ENCODE data around the gene PPP2R2D.

Gene PPP2R2D

GRCh38 chr10:131890276-131891195, 10.3 kb upstream of the PPP2R2D start:
- Histone ChIP-seq H3K9me3 (ENCODE audit: insufficient read depth, low read length) (no peaks in the 10 kb centered on the region), H3K9ac (ENCODE audit: insufficient read length, low read depth) (no peak overlapping the region), H3K27me3 (ENCODE audit: insufficient read depth, insufficient read length) (no peaks in the 10 kb centered on the region), H3K4me3 (ENCODE audit: insufficient read length, low read depth) (no peak overlapping the region), H3K4me1 (ENCODE audit: insufficient read depth, insufficient read length) (peaks cover 9% of the 10 kb centered on the region), H3K36me3 (ENCODE audit: insufficient read depth, insufficient read length, low read length) (no peaks in the 10 kb centered on the region)
- DNase-seq (ENCODE audit: low read depth, low spot score) = no peak
- TF ChIP-seq YY1 (IDR thresholded peaks at IDR 0.05; ENCODE audit: insufficient read depth, insufficient read length) (no peak), SUZ12 (IDR thresholded peaks at IDR 0.05; ENCODE audit: extremely low read depth, insufficient read depth, insufficient read length) (no peak), ZNF274 (IDR thresholded peaks at IDR 0.05; ENCODE audit: low read depth, low read length) (no peak)

- Histone ChIP-seq H3K4me3 (ENCODE audit: insufficient read length, low read depth) (no peak overlapping the region), H3K4me1 (ENCODE audit: insufficient read depth, insufficient read length) (peaks cover 9% of the 10 kb centered on the region), H3K9me3 (ENCODE audit: insufficient read depth, low read length) (no peaks in the 10 kb centered on the region), H3K9ac (ENCODE audit: insufficient read length, low read depth) (no peak overlapping the region), H3K36me3 (ENCODE audit: insufficient read depth, insufficient read length, low read length) (no peaks in the 10 kb centered on the region), H3K27me3 (ENCODE audit: insufficient read depth, insufficient read length) (no peaks in the 10 kb centered on the region)
- TF ChIP-seq ZNF274 (IDR thresholded peaks at IDR 0.05; ENCODE audit: low read depth, low read length) (no peak), YY1 (IDR thresholded peaks at IDR 0.05; ENCODE audit: insufficient read depth, insufficient read length) (no peak), SUZ12 (IDR thresholded peaks at IDR 0.05; ENCODE audit: extremely low read depth, insufficient read depth, insufficient read length) (no peak)
- DNase-seq (ENCODE audit: low read depth, low spot score) = no peak
Measured at GRCh38 chr10:131891196-131891928, 9.4 kb upstream of the PPP2R2D start.

DNA sequence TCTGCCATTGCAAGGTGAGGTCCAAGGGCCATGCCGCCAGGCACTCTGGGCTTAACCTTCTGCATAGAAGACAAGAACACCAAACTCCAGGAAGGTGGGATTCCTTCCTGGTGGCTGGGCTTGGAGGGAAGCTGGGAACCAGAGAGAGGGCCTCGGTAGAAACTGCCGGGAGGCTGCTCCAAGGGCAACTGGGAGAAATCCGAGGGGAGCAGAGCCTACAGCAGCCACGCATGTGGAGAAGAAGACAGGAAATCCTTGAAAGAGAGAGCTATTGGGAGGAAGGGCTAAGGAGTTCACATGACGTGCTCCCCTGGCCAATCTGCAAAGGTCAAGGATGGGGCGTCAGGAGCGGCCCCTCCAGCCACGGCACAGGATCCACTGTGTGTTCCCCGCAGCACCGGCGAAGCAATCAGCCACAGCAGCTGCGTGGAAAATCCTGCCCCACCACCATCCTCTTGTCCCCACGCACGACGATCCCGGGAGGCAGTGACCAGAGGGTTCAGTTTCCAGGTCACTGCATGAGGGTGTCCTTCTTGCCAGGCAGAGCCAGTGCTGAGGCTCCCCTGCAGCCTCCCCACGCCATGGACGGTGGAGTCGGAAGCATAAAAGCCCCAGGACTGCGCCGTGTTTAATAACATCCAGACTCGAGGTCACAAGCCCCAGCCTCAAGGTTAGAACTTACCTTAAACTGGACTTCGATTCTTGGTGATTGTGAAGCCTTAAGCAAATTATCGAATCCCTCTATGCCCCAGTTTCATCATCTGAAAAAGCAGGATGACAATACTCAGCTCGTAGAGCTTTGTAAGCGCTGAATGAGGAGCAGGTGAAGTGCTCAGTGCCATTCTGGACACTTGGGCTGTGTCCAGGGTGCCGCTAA, 8.6 kb upstream of the PPP2R2D start:
- TF ChIP-seq YY1 (IDR thresholded peaks at IDR 0.05; ENCODE audit: insufficient read depth, insufficient read length) (no peak), SUZ12 (IDR thresholded peaks at IDR 0.05; ENCODE audit: extremely low read depth, insufficient read depth, insufficient read length) (no peak), ZNF274 (IDR thresholded peaks at IDR 0.05; ENCODE audit: low read depth, low read length) (no peak)
- Histone ChIP-seq H3K27me3 (ENCODE audit: insufficient read depth, insufficient read length) (no peaks in the 10 kb centered on the region), H3K4me1 (ENCODE audit: insufficient read depth, insufficient read length) (peaks cover 9% of the 10 kb centered on the region), H3K4me3 (ENCODE audit: insufficient read length, low read depth) (no peak overlapping the region), H3K9ac (ENCODE audit: insufficient read length, low read depth) (no peak overlapping the region), H3K36me3 (ENCODE audit: insufficient read depth, insufficient read length, low read length) (no peaks in the 10 kb centered on the region), H3K9me3 (ENCODE audit: insufficient read depth, low read length) (no peaks in the 10 kb centered on the region)
- DNase-seq (ENCODE audit: low read depth, low spot score) = no peak

DNA sequence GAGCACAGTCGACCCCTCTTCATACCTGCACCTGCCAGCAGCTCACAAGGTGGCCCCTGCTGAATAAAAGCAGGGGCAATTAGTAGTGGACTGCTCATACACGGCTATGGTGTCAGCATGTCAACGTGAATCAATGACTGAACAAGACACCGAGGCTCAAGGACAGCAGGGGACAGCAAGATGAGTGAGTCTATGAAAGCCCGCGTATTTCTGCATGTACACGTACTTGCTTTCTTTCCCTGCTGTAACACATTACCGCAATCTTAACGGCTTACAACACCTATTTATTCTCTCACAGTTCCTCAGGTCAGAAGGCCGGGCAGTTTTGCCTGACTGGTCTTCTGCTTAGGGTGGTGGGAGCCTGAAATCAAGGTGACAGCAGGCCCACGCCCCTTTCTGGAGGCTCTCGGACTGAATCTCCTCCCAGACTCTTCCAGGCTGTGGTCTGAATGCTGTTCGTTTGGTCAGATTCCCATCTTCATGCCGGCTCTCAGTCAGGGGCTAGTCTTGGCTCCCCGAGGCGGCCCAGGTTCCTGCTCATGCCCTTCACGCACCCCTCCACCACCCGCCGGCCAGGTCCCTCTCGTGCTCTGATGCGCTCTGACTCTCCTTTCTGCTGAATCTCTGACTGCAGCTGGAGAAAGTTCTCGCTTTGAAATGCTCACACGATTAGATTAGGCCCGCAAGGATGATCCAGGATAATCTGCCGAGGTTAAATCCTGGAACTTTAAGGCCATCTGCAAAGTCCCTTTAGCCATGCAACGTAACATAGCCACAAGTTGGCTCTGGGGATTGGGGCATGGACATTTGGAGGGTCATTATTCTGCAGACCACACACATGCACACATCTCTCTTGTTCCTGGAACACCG, 7.8 kb upstream of the PPP2R2D start:
- Histone ChIP-seq H3K9ac (ENCODE audit: insufficient read length, low read depth) (no peak overlapping the region), H3K27me3 (ENCODE audit: insufficient read depth, insufficient read length) (no peaks in the 10 kb centered on the region), H3K36me3 (ENCODE audit: insufficient read depth, insufficient read length, low read length) (no peaks in the 10 kb centered on the region), H3K9me3 (ENCODE audit: insufficient read depth, low read length) (no peaks in the 10 kb centered on the region), H3K4me3 (ENCODE audit: insufficient read length, low read depth) (no peak overlapping the region), H3K4me1 (ENCODE audit: insufficient read depth, insufficient read length) (peaks cover 9% of the 10 kb centered on the region)
- no peak for DNase-seq (ENCODE audit: low read depth, low spot score)
- TF ChIP-seq ZNF274 (IDR thresholded peaks at IDR 0.05; ENCODE audit: low read depth, low read length) (no peak), SUZ12 (IDR thresholded peaks at IDR 0.05; ENCODE audit: extremely low read depth, insufficient read depth, insufficient read length) (no peak), YY1 (IDR thresholded peaks at IDR 0.05; ENCODE audit: insufficient read depth, insufficient read length) (no peak)

GRCh38 chr10:131895116-131895515, 5.7 kb upstream of the PPP2R2D start:
- H3K9me3 ChIP-seq (ENCODE audit: insufficient read depth, low read length) = no peaks in the 10 kb centered on the region
- no peak overlapping the region for H3K9ac ChIP-seq (ENCODE audit: insufficient read length, low read depth)
- H3K36me3 ChIP-seq (ENCODE audit: insufficient read depth, insufficient read length, low read length) = no peaks in the 10 kb centered on the region
- H3K4me3 ChIP-seq (ENCODE audit: insufficient read length, low read depth) = no peak overlapping the region
- TF ChIP-seq SUZ12 (IDR thresholded peaks at IDR 0.05; ENCODE audit: extremely low read depth, insufficient read depth, insufficient read length) (no peak), YY1 (IDR thresholded peaks at IDR 0.05; ENCODE audit: insufficient read depth, insufficient read length) (no peak), ZNF274 (IDR thresholded peaks at IDR 0.05; ENCODE audit: low read depth, low read length) (no peak)
- no peak for DNase-seq (ENCODE audit: low read depth, low spot score)
- peaks cover 9% of the 10 kb centered on the region for H3K4me1 ChIP-seq (ENCODE audit: insufficient read depth, insufficient read length)
- peaks cover 17% of the 10 kb centered on the region for H3K27me3 ChIP-seq (ENCODE audit: insufficient read depth, insufficient read length)

- Histone ChIP-seq H3K9ac (ENCODE audit: insufficient read length, low read depth) (no peak overlapping the region), H3K9me3 (ENCODE audit: insufficient read depth, low read length) (no peaks in the 10 kb centered on the region), H3K36me3 (ENCODE audit: insufficient read depth, insufficient read length, low read length) (no peaks in the 10 kb centered on the region), H3K4me3 (ENCODE audit: insufficient read length, low read depth) (no peak overlapping the region), H3K4me1 (ENCODE audit: insufficient read depth, insufficient read length) (peaks cover 2% of the 10 kb centered on the region), H3K27me3 (ENCODE audit: insufficient read depth, insufficient read length) (peaks cover 17% of the 10 kb centered on the region)
- no peak for DNase-seq (ENCODE audit: low read depth, low spot score)
- TF ChIP-seq SUZ12 (IDR thresholded peaks at IDR 0.05; ENCODE audit: extremely low read depth, insufficient read depth, insufficient read length) (no peak), YY1 (IDR thresholded peaks at IDR 0.05; ENCODE audit: insufficient read depth, insufficient read length) (no peak), ZNF274 (IDR thresholded peaks at IDR 0.05; ENCODE audit: low read depth, low read length) (no peak)
Measured at GRCh38 chr10:131896403-131896802, 4.4 kb upstream of the PPP2R2D start.

All from NT2/D1 (cell line).